IMR-90 (cell line): ENCODE data around the gene FOSL2. TPM values are rescaled to one million over a fixed set of nuclear protein-coding genes. Genes with fewer than 3 reads are reported as not detected.

Source experiments
- ATAC-seq: fragments of 200-7000 bp; cut with Tn5 transposase; 2 replicates; pipeline ENCODE4 v1.9.1; 2020; ENCODE audit warnings: low read depth, mild to moderate bottlenecking, moderate library complexity
- BruUV-seq: library from RNA; stranded (reverse); fragments of 400-500 nt; replicated peaks from 2 replicates; lab custom pipeline; 2021; lab: Mats Ljungman, UMichigan
- CTCF ChIA-PET: fragments of 300-600 bp; formaldehyde crosslinking; extraction: SDS; loops from one replicate; lab custom pipeline; 2021; ENCODE audit warnings: antibody characterized with exemption; lab: Yijun Ruan, JAX
- POLR2A ChIA-PET: fragments of 300-600 bp; sonication (Branson Sonifier 250); formaldehyde crosslinking; loops from one replicate; lab custom pipeline; 2022; ENCODE audit warnings: antibody characterized with exemption; ENCODE audit not compliant: unreplicated experiment; lab: Charles Lee
- DNase-seq: peaks from one replicate; pipeline ENCODE4 v3.0.0; 2013
- H2AFZ ChIP-seq: replicated peaks from 2 replicates; pipeline ENCODE3; 2013; ENCODE audit warnings: low read length, mild to moderate bottlenecking; ENCODE audit not compliant: poor library complexity
- H2AK5ac ChIP-seq: 2 replicates; pipeline ENCODE4 v1.6.1; 2013; ENCODE audit warnings: low read depth, low read length, inconsistent platforms
- H2AK9ac ChIP-seq: replicated peaks from 2 replicates; pipeline ENCODE3; 2013; ENCODE audit warnings: mild to moderate bottlenecking, low read depth, low read length, moderate library complexity; ENCODE audit not compliant: poor library complexity
- H2BK120ac ChIP-seq: 2 replicates; pipeline ENCODE4 v1.6.1; 2013; ENCODE audit warnings: low read depth, low read length, inconsistent platforms
- H2BK15ac ChIP-seq: 3 replicates; pipeline ENCODE4 v1.6.1; 2013; ENCODE audit warnings: low read depth, low read length, inconsistent platforms
- H2BK20ac ChIP-seq: 2 replicates; pipeline ENCODE4 v1.6.1; 2013; ENCODE audit warnings: low read depth, mild to moderate bottlenecking, inconsistent platforms, low read length, moderate library complexity
- H2BK5ac ChIP-seq: 2 replicates; pipeline ENCODE4 v1.6.1; 2013; ENCODE audit warnings: mild to moderate bottlenecking, low read depth, low read length, inconsistent platforms; ENCODE audit not compliant: poor library complexity, severe bottlenecking
- H3K14ac ChIP-seq: replicated peaks from 2 replicates; pipeline ENCODE4 v1.6.1; 2013; ENCODE audit warnings: low read depth, low read length, inconsistent platforms
- H3K18ac ChIP-seq: 2 replicates; pipeline ENCODE4 v1.6.1; 2013; ENCODE audit warnings: low read depth, low read length, control low read depth
- H3K23ac ChIP-seq: 2 replicates; pipeline ENCODE4 v1.6.1; 2013; ENCODE audit warnings: low read depth, low read length, inconsistent platforms
- H3K27ac ChIP-seq: 2 replicates; pipeline ENCODE4 v1.5.1; 2013; ENCODE audit warnings: mild to moderate bottlenecking, control low read depth, low read length; ENCODE audit not compliant: insufficient read depth
- H3K27me3 ChIP-seq: 2 replicates; pipeline ENCODE4 v1.6.1; 2013; ENCODE audit warnings: low read length; ENCODE audit not compliant: control insufficient read depth, insufficient read depth
- H3K36me3 ChIP-seq: 2 replicates; pipeline ENCODE4 v1.6.1; 2013; ENCODE audit warnings: low read length, mixed read lengths; ENCODE audit not compliant: control insufficient read depth, insufficient read depth
- H3K4ac ChIP-seq: 2 replicates; pipeline ENCODE4 v1.6.1; 2013; ENCODE audit warnings: low read depth, low read length, inconsistent platforms
- H3K4me1 ChIP-seq: 2 replicates; pipeline ENCODE4 v1.6.1; 2013; ENCODE audit warnings: low read length, mixed read lengths; ENCODE audit not compliant: control insufficient read depth, insufficient read depth
- H3K4me2 ChIP-seq: 2 replicates; pipeline ENCODE4 v1.6.1; 2013; ENCODE audit warnings: low read depth, mild to moderate bottlenecking, control low read depth, low read length, moderate library complexity
- H3K4me3 ChIP-seq: 2 replicates; pipeline ENCODE4 v1.5.1; 2013; ENCODE audit warnings: low read depth, mild to moderate bottlenecking, control low read depth, low read length, moderate library complexity; ENCODE audit not compliant: insufficient read depth
- H3K56ac ChIP-seq: 2 replicates; pipeline ENCODE4 v1.6.1; 2013; ENCODE audit warnings: low read length, inconsistent platforms; ENCODE audit not compliant: insufficient read depth; ENCODE audit errors: extremely low read depth
- H3K79me1 ChIP-seq, 2 experiments: 2 replicates each; pipeline ENCODE4 v1.6.1; 2013; ENCODE audit warnings: low read length in 2 of 2, inconsistent platforms in 1 of 2, low read depth in 1 of 2
- H3K9ac ChIP-seq: 2 replicates; pipeline ENCODE4 v1.6.1; 2013; ENCODE audit warnings: low read depth, low read length, control low read depth
- H3K9me1 ChIP-seq: 2 replicates; pipeline ENCODE4 v1.6.1; 2013; ENCODE audit warnings: low read length, inconsistent platforms; ENCODE audit not compliant: insufficient read depth
- H3K9me3 ChIP-seq: 2 replicates; pipeline ENCODE4 v1.6.1; 2013; ENCODE audit warnings: low read length; ENCODE audit not compliant: control insufficient read depth, insufficient read depth
- H4K20me1 ChIP-seq: 2 replicates; pipeline ENCODE4 v1.6.1; 2013; ENCODE audit warnings: low read length, inconsistent platforms; ENCODE audit not compliant: insufficient read depth
- H4K5ac ChIP-seq: 2 replicates; pipeline ENCODE4 v1.6.1; 2013; ENCODE audit warnings: mild to moderate bottlenecking, low read depth, low read length, control low read depth
- H4K8ac ChIP-seq, 2 experiments: 2 replicates each; pipeline ENCODE4 v1.6.1; 2013; ENCODE audit warnings: low read depth in 2 of 2, low read length in 2 of 2, control low read depth in 1 of 2, inconsistent platforms in 1 of 2
- H4K91ac ChIP-seq: 2 replicates; pipeline ENCODE4 v1.6.1; 2013; ENCODE audit warnings: low read depth, low read length, inconsistent platforms; ENCODE audit not compliant: insufficient read depth
- CHD1 ChIP-seq: IDR thresholded peaks from 2 replicates; pipeline ENCODE4 v1.6.1; 2012; ENCODE audit warnings: low read depth, low read length, improper control_type of control experiment
- SMC3 ChIP-seq: fragments of 150-350 bp; IDR thresholded peaks from 2 replicates; pipeline ENCODE4 v1.6.1; 2016; ENCODE audit warnings: low read depth, mild to moderate bottlenecking, antibody characterized with exemption, low read length, moderate library complexity
- WGBS, 2 experiments: methylation state at CpG; one replicate each; pipeline versions ENCODE4 v1.1.5 to v1.1.7; 2013; ENCODE audit warnings: missing lambda C conversion rate in 2 of 2; ENCODE audit not compliant: insufficient read length in 1 of 2; ENCODE audit errors: extremely low coverage in 2 of 2; 5-methylcytosine and 5-hydroxymethylcytosine counted together
- dilution Hi-C: fragments of 300-500 bp; cut with HindIII; formaldehyde crosslinking; loops from one replicate; pipeline ENCODE4 v1.14.3; 2018; ENCODE audit warnings: low sequenced_read_pairs; ENCODE audit not compliant: unreplicated experiment
- in situ Hi-C: fragments of 300-500 bp; cut with MboI; formaldehyde crosslinking; loops from 3 replicates; pipeline ENCODE4 v1.14.3; 2019; ENCODE audit warnings: low sequenced_read_pairs, inconsistent platforms, mixed read lengths
- intact Hi-C: fragments of 100-400 bp; cut with micrococcal nuclease; formaldehyde crosslinking; loops from 2 replicates; pipeline ENCODE4 v1.10.0; 2022
- polyA plus RNA-seq, 3 experiments: library from polyadenylated mRNA; depleted of rRNA; stranded (reverse); fragments of >200 nt; gene quantifications; 2 replicates each; pipeline ENCODE4 v1.2.3, GENCODE V29; 2012; ENCODE audit warnings: low replicate concordance in 1 of 3
- total RNA-seq: library from RNA; depleted of rRNA; stranded (reverse); fragments of >200 nt; gene quantifications from 2 replicates; pipeline ENCODE4 v1.2.3, GENCODE V29; 2012

Gene FOSL2
- total and polyA plus RNA-seq, 2 of the 4 experiments (the other 2 are of a cell fraction), result 31.4 to 46.3 TPM

DNA sequence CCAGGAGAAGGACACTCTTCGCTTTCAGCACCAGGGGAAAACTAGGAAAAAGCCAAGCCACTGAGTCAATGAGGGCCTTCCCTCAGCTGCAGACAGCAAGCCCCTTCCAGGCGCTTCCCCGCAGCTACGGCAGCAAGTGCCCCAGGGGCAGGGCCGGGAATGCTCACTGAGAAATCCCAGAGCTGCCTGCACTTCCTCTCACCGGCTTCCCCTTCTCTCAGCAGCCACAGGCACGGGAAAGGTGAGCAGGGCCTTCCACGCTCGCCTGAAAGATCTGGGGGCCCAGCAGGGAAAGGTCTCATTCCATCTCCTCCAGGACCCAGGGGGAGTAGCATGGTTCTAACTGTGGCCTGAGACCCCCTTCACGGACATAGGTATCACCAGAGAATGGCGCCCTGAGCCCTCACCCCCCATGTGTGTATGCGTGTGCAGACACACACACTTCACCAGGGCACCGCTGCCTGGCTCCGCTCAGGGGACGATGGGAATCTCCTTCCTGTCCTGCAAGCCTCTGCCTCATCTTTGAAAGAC lies 29.6 kb upstream of the FOSL2 start:
- in situ Hi-C loops, result no loop called here

More for the DNA sequence above, 29.6 kb upstream of the FOSL2 start:
- dilution Hi-C loops, result no loop called here
- Histone ChIP-seq H2BK120ac (no peak overlapping the region), H3K56ac (no peak overlapping the region), H4K20me1 (no peaks in the 10 kb centered on the region), H4K5ac (no peak overlapping the region), H2AK9ac (no peak overlapping the region), H2AK5ac (peak overlapping the region; percentile 39; the same call in 1 of the 2 replicates), H3K18ac (no peak overlapping the region), H3K79me1 (no peaks in the 10 kb centered on the region), H2BK15ac (no peak overlapping the region), H2AFZ (no peak overlapping the region), H2BK20ac (no peak overlapping the region), H3K4me3 (no peak overlapping the region), H3K4ac (no peak overlapping the region), H4K91ac (no peak overlapping the region), H2BK5ac (no peak overlapping the region), H3K9me3 (no peaks in the 10 kb centered on the region), H3K36me3 (no peaks in the 10 kb centered on the region), H3K4me2 (no peak overlapping the region), H4K8ac (no peak overlapping the region), H3K14ac (no peak overlapping the region), H3K27ac (no peak overlapping the region), H3K9ac (no peak overlapping the region), H3K4me1 (peaks cover 7% of the 10 kb centered on the region; the same call in 1 of the 2 replicates), H3K27me3 (no peaks in the 10 kb centered on the region; the same call in 1 of the 2 replicates), H3K9me1 (peaks cover 7% of the 10 kb centered on the region; the same call in 1 of the 2 replicates), H3K23ac (no peak overlapping the region)
- DNase-seq, result no peak
- no TSS peak for BruUV-seq
- intact Hi-C loops, result no loop called here
- 97% methylated on average over 3 of the region's 15 CpGs; no CpG with 5 or more reads in 1 of the 2 experiments for WGBS, 2 experiments
- POLR2A ChIA-PET, result no interaction called here
- TF ChIP-seq CHD1, result no peak
- TF ChIP-seq SMC3, result no peak
- no peak for ATAC-seq
- CTCF ChIA-PET, result no interaction called here
